ENCODE data around the gene C1orf141. TPM values are rescaled to one million over a fixed set of nuclear protein-coding genes. Genes with fewer than 3 reads are reported as not detected.

C1orf141 gene
- total and polyA plus RNA-seq, 2 donors (not counting 3 experiments of a cell fraction or from before 2014, with no cell fraction given): not detected

DNA sequence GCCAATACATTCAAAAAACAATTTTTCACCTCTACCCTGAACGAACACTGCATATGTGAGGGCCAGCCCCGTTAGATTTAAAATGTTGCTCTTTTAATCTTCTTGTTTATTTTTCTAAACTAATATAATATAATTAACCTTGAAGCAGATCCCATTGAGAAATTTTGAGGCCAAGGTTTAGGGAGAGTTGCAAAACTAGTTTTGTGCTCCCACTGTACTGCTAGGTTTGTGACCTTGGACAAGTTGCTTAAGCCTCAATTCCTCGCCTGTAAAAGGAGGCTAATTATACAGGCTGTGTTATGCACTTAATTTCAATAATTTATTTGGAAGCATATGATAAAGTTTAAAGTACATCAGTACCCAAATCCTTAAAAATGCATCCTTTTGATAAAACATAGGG lies 35.2 kb upstream of the C1orf141 start:
- Histone ChIP-seq H3K4me3 (replicated peaks in 1 of 3; ENCODE audit: insufficient read depth in 1 of 3, low read depth in 1 of 3, low read length in 3 of 3) (no peak overlapping the region), H3K4me2 (ENCODE audit: insufficient read depth, low read length) (no peak overlapping the region), H3K9me1 (replicated peaks; ENCODE audit: control insufficient read depth, extremely low read depth, insufficient read depth, low read length) (no peaks in the 10 kb centered on the region), H3K36me3 (ENCODE audit: control insufficient read depth in 2 of 2, extremely low read depth in 1 of 2, insufficient read depth in 2 of 2, low read length in 2 of 2) (no peaks in the 10 kb centered on the region), H2AFZ (ENCODE audit: low read depth, low read length) (no peak overlapping the region), H3K9me3 (replicated peaks; ENCODE audit: control insufficient read depth, insufficient read depth, low read length) (no peaks in the 10 kb centered on the region), H3K27me3 (ENCODE audit: control insufficient read depth in 2 of 2, insufficient read depth in 2 of 2, low read length in 2 of 2) (peaks cover 3 to 5% of the 10 kb centered on the region in 2 experiments), H3K4me1 (ENCODE audit: control insufficient read depth, extremely low read depth, insufficient read depth, low read length) (no peaks in the 10 kb centered on the region), H3K9ac (replicated peaks; ENCODE audit: extremely low read depth, insufficient read depth, low read length) (no peak overlapping the region), H4K20me1 (replicated peaks; ENCODE audit: control insufficient read depth, extremely low read depth, insufficient read depth, low read length) (no peaks in the 10 kb centered on the region), H3K79me2 (ENCODE audit: control insufficient read depth, insufficient read depth, low read length) (no peaks in the 10 kb centered on the region), H3K27ac (ENCODE audit: insufficient read depth, low read depth, low read length) (no peak overlapping the region)
- dilution Hi-C loops (cut with MboI; ENCODE audit: extremely low pct_ligation_motif_present, low sequenced_read_pairs) (no loop called here), intact Hi-C loops (cut with micrococcal nuclease) (no loop called here)
- CTCF ChIA-PET: no interaction called here
- DNase-seq (ENCODE audit: low read depth, low spot score) (no peak), FAIRE-seq (no peak)
- POLR2A ChIA-PET: no interaction called here
- BruUV-seq (replicated peaks): no TSS peak
- TF ChIP-seq FOS (IDR thresholded peaks at IDR 0.05; ENCODE audit: borderline replicate concordance, insufficient read depth, low read length) (no peak), JUN (IDR thresholded peaks at IDR 0.05; ENCODE audit: borderline replicate concordance, insufficient read depth, insufficient read length, low read depth) (no peak), POLR2A (IDR thresholded peaks at IDR 0.05; ENCODE audit: low read depth, low read length) (no peak), MYC (IDR thresholded peaks at IDR 0.05; ENCODE audit: low read depth, low read length) (no peak), POLR2AphosphoS5 (IDR thresholded peaks at IDR 0.05; ENCODE audit: insufficient read depth, low read depth, low read length) (no peak), EZH2 (IDR thresholded peaks at IDR 0.05; ENCODE audit: borderline replicate concordance, low read depth, low read length, severe bottlenecking) (no peak), GATA2 (IDR thresholded peaks at IDR 0.05; ENCODE audit: insufficient read depth, insufficient read length, low read depth, low read length) (no peak)
- TF ChIP-seq, protein P1, sequence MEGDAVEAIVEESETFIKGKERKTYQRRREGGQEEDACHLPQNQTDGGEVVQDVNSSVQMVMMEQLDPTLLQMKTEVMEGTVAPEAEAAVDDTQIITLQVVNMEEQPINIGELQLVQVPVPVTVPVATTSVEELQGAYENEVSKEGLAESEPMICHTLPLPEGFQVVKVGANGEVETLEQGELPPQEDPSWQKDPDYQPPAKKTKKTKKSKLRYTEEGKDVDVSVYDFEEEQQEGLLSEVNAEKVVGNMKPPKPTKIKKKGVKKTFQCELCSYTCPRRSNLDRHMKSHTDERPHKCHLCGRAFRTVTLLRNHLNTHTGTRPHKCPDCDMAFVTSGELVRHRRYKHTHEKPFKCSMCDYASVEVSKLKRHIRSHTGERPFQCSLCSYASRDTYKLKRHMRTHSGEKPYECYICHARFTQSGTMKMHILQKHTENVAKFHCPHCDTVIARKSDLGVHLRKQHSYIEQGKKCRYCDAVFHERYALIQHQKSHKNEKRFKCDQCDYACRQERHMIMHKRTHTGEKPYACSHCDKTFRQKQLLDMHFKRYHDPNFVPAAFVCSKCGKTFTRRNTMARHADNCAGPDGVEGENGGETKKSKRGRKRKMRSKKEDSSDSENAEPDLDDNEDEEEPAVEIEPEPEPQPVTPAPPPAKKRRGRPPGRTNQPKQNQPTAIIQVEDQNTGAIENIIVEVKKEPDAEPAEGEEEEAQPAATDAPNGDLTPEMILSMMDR (IDR thresholded peaks at IDR 0.05; ENCODE audit: extremely low read depth in 1 of 2, insufficient read depth in 1 of 2, low read depth in 1 of 2, low read length in 2 of 2): no peak
- TF ChIP-seq, protein P2, sequence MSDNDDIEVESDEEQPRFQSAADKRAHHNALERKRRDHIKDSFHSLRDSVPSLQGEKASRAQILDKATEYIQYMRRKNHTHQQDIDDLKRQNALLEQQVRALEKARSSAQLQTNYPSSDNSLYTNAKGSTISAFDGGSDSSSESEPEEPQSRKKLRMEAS (IDR thresholded peaks at IDR 0.05; ENCODE audit: insufficient read depth, insufficient read length): no peak

All from endothelial cell of umbilical vein (primary cell).